ENCODE results near the gene AMOTL1.

DNA sequence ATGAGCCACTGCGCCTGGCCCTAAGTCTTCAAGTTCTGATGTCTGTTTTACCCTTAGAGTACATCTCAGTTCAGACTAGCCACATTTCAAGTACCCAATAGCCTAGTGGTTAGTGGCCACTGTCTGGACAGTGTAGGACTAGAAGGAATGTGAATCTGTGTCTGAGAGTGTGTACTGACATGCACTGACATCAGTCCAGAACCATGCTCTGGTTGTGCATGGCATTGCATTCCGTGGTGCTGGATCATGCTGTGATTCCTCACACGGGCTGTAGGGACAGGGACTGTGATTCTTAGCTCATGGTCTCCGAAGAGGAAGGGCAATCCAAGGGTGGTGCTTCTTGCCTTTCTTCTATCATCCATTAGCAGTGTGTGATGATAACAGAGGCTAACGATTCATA, 41.1 kb downstream of the AMOTL1 start:
- TF ChIP-seq CTCF (conservative IDR thresholded peaks at IDR 0.05) (no peak), ZFX (IDR thresholded peaks at IDR 0.05) (no peak)
